Retinal pigment epithelial cell (primary cell): Measurements from ENCODE around the gene MAPKAP1.

ENCODE experiments used
- DNase-seq: peaks from one replicate; pipeline ENCODE4 v3.0.0-alpha.2; 2010; ENCODE audit warnings: low read depth
- H3K4me3 ChIP-seq: 2 replicates; pipeline ENCODE4 v1.5.1; 2011; ENCODE audit warnings: mild to moderate bottlenecking, low read length, control low read depth, moderate library complexity
- TF ChIP-seq, protein P1 (sequence below): conservative IDR thresholded peaks from 2 replicates; pipeline ENCODE4 v1.5.1; 2011; ENCODE audit warnings: low read depth, low read length, control low read depth, inconsistent platforms

MAPKAP1 gene

DNA sequence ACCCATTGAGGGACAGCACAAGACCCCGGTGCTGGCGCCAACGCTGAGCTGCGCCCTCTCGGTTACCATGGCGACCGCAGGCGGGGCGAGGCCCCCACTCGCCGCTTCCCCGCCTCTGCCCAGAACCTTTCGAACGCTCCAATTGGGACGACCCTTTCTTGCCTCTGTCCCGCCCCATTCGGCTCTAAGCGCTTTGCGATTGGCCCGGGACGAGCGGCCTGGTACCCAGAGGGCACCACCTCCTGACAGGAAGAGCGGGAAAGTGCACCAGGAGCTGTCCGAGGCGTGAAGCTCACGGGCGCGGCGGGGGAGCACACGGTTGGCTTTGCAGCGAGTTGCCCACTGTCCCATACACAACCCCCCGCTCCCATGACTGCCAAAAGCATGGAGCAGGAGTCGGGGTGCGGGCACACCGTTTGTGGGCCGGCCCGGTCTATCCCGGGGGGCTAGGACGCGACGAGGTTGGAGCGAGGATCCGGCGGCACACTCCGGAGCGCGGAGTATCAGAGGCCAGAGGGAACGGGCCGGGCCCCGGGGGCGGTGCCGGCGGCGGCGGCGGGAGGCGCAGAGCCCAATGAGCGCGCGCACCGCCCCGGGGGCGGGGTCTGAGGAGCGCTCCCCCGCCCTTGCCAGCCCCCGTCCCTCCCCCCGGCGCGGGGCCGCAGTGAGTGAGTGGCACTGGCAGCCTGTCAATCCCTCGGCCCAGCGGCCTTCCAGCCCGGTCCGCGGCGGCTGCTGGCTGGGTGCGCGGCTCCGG, 39.2 kb upstream of the MAPKAP1 start:
- H3K4me3 ChIP-seq, result peak overlapping the region; percentile 50
- TF ChIP-seq, protein P1, sequence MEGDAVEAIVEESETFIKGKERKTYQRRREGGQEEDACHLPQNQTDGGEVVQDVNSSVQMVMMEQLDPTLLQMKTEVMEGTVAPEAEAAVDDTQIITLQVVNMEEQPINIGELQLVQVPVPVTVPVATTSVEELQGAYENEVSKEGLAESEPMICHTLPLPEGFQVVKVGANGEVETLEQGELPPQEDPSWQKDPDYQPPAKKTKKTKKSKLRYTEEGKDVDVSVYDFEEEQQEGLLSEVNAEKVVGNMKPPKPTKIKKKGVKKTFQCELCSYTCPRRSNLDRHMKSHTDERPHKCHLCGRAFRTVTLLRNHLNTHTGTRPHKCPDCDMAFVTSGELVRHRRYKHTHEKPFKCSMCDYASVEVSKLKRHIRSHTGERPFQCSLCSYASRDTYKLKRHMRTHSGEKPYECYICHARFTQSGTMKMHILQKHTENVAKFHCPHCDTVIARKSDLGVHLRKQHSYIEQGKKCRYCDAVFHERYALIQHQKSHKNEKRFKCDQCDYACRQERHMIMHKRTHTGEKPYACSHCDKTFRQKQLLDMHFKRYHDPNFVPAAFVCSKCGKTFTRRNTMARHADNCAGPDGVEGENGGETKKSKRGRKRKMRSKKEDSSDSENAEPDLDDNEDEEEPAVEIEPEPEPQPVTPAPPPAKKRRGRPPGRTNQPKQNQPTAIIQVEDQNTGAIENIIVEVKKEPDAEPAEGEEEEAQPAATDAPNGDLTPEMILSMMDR, result no peak
- DNase-seq, result peak; percentile 90

DNA sequence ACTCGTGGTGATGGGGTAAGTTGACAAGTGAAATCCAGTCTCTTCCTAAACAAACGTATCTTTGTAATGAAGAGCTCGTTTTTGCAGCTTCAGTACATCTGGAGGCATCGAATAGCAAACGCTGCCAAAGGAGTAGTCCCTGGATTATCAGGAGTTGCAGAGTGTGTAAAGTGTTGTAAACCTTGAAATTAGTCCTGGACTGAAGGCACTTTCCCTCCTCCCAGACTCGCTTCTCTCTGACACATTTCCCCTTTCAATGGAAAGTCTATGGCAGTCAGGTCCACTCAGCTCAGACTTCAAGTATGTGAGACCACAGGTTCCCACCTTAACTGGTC, 38.6 kb upstream of the MAPKAP1 start:
- DNase-seq, result no peak
- TF ChIP-seq, protein P1, result no peak
- peak overlapping the region; percentile 50 for H3K4me3 ChIP-seq

DNA sequence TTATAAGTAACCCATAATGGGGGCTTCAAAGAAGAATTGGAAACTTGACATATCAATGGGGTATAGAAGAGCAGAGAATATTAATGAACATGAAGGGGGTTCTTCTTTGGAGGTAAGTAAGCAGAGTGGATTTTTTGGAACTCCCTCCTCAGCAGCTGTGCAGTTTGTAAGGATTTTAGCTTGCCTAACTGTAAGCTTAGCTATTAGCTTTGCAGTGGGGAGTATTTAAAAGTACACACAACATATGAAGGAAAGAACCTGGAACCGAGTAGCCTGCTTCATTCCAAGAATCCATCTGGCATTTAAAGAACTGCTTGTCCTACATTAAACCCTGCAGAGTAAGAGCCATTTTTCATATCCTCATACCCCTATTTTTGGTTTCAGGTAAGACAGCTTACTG, 38.0 kb upstream of the MAPKAP1 start:
- TF ChIP-seq, protein P1, result no peak
- peak overlapping the region; percentile 50 for H3K4me3 ChIP-seq
- DNase-seq, result no peak

DNA sequence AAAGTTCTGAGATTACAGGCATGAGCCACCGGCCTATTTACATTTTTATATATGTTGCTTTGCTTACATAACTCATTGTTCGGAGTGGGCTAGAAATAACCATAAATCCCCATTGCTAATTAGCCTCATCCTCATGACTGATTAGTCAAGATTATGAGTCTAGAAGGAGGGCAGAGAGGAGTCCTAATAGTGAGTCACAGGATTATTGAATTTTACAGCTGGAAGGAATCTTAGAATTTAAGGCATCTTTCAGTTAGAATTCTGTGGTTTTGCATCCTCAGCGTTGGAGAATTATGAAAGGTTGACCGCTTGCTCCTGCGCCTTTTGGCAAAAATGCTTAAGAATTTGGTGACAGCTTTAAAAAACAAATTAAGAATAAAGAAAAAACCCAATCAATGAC, 37.6 kb upstream of the MAPKAP1 start:
- peak overlapping the region; percentile 50 for H3K4me3 ChIP-seq
- DNase-seq, result peak; percentile 97
- TF ChIP-seq, protein P1, result no peak

DNA sequence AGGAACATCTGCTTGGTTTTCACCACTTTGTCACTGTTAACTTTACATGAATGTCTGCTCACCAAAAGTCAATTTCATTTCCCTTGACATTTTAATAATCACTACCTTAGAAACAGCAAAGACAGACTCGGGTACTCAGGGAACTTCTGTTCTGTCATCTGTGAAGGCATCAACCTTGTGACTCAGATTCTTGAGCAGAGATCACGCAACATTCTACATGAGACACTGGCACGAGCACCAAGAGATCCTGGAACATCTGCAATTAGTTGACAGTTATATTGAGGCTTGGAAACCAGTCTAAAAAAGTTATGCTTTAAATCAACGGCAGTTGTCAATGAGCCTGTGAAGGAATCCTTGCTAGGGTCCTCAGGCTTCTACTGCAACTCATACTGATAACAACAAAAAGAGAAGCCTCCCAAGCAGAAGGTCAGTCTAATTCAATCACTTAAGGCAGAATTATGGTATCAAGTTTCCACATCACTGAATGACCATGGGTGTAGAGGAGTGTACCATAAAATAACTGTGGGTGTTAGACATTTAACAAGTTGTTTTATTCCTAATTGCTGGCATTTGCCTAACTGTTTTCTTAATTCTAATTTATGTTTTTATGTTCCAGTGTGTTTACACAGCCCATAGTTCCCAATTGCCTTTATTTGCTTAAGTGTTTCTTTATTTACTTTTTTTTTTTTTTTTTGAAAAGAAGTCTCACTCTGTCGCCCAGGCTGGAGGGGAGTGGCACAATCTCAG, 36.8 kb upstream of the MAPKAP1 start:
- no peak for DNase-seq
- H3K4me3 ChIP-seq, result no peak overlapping the region
- TF ChIP-seq, protein P1, result no peak

DNA sequence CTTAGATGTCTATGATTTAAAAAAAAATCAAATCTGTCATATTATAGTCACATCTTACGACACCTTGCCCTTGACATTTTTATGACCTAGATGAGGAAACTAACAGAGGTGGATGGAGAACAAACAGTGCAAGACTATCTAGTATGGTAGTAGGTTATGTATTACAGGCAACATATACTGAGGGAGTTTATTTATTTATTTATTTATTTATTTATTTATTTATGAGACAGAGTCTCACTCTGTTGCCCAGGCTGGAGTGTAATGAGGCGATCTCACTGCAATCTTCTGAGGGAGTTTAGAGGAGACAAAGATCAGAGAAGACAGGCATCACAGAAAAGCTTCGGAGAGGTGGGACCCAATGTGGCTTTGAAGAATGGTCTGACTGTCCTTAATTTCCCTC, 35.6 kb upstream of the MAPKAP1 start:
- no peak for DNase-seq
- H3K4me3 ChIP-seq, result no peak overlapping the region
- TF ChIP-seq, protein P1, result no peak

DNA sequence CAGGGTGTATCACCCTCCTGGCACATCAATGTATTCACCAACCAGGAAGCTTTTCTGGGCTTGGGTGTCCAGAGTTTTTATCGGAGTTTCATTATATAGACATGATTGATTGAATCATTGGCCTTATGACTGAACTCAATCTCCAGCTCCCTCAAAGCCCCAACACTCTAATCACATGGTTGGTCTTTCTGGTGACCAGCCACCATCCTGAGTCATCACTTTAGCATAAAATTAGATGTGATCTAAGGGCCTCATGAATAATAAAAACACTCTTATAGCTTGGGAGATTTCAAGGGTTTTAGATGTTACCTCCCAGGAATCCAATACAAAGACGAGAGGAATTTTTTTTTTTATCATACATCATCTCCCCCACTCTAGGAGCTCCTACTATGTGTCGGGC, 32.4 kb upstream of the MAPKAP1 start:
- DNase-seq, result no peak
- H3K4me3 ChIP-seq, result no peak overlapping the region
- TF ChIP-seq, protein P1, result no peak
